Fibroblast of pulmonary artery (primary cell): Measurements from ENCODE around the gene TMEM108.
A peak's percentile ranks its signal among the peaks of the same experiment; 100 is the strongest.

ENCODE experiments used
- DNase-seq: peaks from one replicate; pipeline ENCODE4 v3.0.0-alpha.2; 2010; ENCODE audit warnings: low read depth
- H3K4me3 ChIP-seq: replicated peaks from 2 replicates; pipeline ENCODE4 v1.5.1; 2011; ENCODE audit warnings: low read depth, mild to moderate bottlenecking, control low read depth, low read length, moderate library complexity
- TF ChIP-seq, protein P1 (sequence below): IDR thresholded peaks from 2 replicates; pipeline ENCODE4 v1.5.1; 2011; ENCODE audit warnings: mild to moderate bottlenecking, control low read depth, low read length, inconsistent platforms; ENCODE audit errors: missing control alignments

TMEM108 gene

DNA sequence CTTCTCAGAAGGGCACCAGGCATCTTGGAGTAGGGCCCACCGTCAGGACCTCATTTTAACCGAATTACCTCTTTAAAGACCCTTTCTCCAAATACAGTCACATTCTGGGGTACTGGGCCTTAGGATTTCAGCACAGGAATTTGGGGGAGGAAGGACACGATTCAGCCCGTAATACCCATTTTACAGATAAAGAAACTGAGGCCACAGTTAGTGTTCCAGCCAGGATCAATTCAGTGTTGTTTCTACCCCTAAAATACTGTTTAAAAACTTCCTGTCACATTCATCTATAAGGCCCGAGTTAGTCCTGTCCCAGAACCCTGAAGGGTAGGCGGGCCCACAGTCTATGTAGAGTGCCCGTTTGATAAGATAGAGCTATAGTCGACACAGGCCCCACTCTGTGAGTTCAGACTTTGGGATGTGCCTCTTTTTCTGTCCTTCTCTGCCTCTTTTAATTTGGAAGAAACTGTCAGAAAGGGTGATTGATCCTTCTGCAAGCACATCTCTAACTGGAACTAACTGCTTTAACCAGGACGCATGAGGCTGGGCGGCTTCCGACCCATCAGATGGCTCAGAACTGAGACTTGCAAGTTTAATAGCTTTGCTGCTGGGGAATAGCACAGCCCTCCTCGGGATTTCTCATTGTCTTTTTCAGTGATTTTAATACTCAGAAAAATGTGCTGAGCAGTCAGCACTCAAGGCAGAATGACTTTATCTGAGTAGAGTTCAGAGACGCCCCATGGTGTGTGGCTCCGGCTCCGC lies 381.1 kb downstream of the TMEM108 start:
- no peak for DNase-seq
- H3K4me3 ChIP-seq, result no peak overlapping the region
- TF ChIP-seq, protein P1, sequence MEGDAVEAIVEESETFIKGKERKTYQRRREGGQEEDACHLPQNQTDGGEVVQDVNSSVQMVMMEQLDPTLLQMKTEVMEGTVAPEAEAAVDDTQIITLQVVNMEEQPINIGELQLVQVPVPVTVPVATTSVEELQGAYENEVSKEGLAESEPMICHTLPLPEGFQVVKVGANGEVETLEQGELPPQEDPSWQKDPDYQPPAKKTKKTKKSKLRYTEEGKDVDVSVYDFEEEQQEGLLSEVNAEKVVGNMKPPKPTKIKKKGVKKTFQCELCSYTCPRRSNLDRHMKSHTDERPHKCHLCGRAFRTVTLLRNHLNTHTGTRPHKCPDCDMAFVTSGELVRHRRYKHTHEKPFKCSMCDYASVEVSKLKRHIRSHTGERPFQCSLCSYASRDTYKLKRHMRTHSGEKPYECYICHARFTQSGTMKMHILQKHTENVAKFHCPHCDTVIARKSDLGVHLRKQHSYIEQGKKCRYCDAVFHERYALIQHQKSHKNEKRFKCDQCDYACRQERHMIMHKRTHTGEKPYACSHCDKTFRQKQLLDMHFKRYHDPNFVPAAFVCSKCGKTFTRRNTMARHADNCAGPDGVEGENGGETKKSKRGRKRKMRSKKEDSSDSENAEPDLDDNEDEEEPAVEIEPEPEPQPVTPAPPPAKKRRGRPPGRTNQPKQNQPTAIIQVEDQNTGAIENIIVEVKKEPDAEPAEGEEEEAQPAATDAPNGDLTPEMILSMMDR, result no peak

DNA sequence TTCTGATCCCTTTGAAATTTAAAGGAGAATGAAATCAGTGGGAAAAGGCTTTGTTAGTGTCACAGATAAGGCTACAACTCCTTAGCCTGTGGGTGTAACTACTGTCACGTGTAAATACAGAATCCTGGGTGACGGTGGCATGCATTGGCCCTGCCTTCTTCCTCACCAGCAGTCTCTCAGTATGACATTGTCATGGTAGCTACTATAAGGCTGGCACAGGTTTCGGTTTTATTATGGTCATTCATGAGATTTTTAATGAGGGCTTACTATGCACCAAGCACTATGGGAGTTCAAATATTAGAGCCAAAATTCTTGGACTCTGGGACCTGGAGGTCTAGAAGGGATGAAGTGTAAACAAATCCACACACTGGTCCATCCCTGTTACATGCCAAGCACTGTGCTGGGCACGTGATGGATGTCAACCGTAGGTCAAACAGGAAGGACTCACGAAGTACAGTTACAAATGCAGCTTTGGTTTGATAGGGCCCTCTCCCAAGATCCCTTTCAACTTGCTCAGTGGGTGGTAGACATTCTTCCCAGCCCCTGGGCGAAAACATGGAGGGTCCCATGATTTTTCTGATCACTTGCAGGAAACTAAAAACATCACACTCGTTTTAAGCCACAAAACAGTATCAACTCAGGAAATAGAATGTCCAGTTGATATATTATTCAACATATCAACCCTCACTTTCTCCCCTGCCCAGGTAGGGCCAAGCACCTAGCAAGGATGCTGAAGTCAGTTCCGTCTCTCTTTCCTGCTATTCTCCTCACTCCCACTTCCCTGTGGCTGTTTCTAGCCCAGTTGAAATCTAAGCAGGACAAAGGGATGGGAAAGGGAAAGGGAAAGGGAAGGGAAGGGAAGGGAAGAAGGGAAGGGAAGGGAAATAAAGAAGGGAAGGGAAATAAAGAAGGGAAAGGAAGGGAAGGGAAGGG lies 387.0 kb downstream of the TMEM108 start:
- H3K4me3 ChIP-seq, result no peak overlapping the region
- TF ChIP-seq, protein P1, result no peak
- no peak for DNase-seq

DNA sequence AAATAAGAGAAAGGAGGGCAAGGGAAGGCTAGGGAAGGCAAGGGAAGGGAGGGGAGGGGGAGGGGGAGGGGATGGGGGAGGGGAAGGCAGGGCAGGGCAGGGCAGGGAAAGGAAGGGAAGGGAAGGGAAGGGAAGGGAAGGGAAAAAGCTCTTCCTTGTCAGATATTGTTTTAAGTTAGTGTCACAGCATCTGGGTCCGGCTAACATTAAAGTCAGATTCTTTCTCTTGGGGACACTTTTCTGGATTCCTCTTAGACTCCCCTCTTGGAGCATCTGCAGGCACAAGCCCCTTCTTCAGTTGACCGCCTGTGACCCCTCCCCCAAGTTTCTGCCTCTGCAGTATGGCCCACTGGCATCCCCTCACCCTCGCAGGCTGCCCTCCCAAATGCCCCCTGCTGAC lies 387.7 kb downstream of the TMEM108 start:
- no peak for DNase-seq
- TF ChIP-seq, protein P1, result no peak
- no peak overlapping the region for H3K4me3 ChIP-seq

DNA sequence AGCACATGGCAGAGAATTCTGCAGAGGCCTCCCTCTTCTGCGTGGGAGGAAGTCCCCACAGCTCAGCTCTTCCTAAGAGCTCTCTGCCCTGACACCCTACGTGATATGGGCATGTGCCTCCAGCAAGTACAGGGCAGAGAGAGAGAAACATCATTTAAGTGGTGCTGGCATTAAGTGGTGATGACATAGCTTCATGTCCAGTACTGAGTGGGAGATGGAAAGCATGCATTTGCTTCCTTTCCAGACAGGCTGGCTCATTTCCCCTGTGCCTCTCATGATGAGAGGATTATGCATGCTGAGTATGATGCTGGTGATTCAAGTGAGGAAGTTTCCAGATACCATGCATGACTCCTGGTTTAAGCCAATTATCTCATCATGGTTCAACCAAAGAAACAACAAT lies 388.5 kb downstream of the TMEM108 start:
- TF ChIP-seq, protein P1, result no peak
- peak; percentile 63 for DNase-seq
- H3K4me3 ChIP-seq, result no peak overlapping the region

DNA sequence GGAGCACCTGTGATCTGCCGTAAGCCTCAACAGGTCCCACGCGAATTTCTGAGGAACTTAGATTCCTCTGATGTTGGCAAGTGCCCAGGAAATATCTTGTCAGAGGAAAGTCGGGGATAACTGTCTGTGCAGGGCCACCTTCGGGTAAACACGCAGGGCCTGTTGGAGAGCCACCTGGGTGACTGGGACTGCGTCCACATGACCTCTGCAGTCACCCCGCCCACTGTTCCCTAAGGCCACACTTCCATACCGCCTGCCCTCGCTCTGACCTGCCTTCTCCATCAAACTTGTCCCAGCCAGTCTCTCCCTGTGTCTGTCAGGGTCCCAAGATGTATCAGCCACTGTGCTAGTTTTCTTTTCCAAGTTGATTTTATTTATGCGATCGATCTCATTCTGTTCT lies 390.4 kb downstream of the TMEM108 start:
- TF ChIP-seq, protein P1, result no peak
- no peak overlapping the region for H3K4me3 ChIP-seq
- no peak for DNase-seq

DNA sequence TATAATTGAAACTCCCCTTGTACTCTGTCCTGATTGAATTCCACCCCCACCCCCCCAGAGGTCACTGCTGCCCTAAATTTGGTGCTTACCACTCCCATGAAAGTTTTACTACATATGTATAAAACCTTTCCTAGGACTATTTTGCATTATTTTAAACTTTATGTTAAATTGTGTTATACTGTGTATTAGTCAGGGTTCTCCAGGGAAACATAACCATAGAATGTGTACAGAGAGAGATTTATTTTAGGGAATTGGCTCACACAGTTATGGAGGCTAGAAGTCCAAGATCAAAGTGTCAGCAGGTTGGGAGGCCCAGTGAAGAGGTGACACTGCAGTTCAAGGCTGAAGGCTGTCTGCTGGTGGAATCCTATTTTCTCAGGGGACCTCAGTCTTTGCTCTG lies 390.9 kb downstream of the TMEM108 start:
- TF ChIP-seq, protein P1, result no peak

More for the DNA sequence above, 390.9 kb downstream of the TMEM108 start:
- DNase-seq, result no peak
- no peak overlapping the region for H3K4me3 ChIP-seq
